Breast epithelium (tissue), 4 donors: ENCODE results near the gene TUBGCP5. TPM values are rescaled to one million over a fixed set of nuclear protein-coding genes. Genes with fewer than 3 reads are reported as not detected.

Experiments used
- DNase-seq, 2 donors: peaks; one replicate each; pipeline ENCODE4 v3.0.0-alpha.2; 2019; ENCODE audit warnings: low spot score in 2 of 2
- H3K27ac ChIP-seq, 2 donors: fragments of 200-600 bp; sonication (generic) in 1 of 2; one replicate each; pipeline ENCODE4 v1.5.1; 2016 to 2019; ENCODE audit warnings: mild to moderate bottlenecking in 1 of 2
- H3K27me3 ChIP-seq, 2 donors: fragments of 200-600 bp; sonication (generic) in 1 of 2; one replicate each; pipeline versions ENCODE4 v1.5.1 to v1.6.0; 2017 to 2019; ENCODE audit warnings: control low read depth in 1 of 2, mild to moderate bottlenecking in 1 of 2
- H3K36me3 ChIP-seq: fragments of 200-600 bp; one replicate; pipeline ENCODE4 v1.5.1; 2019
- H3K4me1 ChIP-seq, 2 donors: fragments of 200-600 bp; sonication (generic); one replicate each; pipeline ENCODE4 v1.5.1; 2016 to 2019; ENCODE audit warnings: control low read depth in 1 of 2
- H3K4me3 ChIP-seq, 3 donors: fragments of 200-600 bp; sonication (generic); 1 replicate in 2 of 3; 2 replicates in 1 of 3; pipeline ENCODE4 v1.5.1; 2016 to 2019; ENCODE audit warnings: mild to moderate bottlenecking in 3 of 3, moderate library complexity in 2 of 3
- H3K9me3 ChIP-seq, 2 donors: fragments of 200-600 bp; sonication (generic) in 1 of 2; one replicate each; pipeline ENCODE4 v1.5.1; 2016 to 2019; ENCODE audit warnings: control low read depth in 1 of 2
- POLR2A ChIP-seq: fragments of 450-650 bp; IDR thresholded peaks from one replicate; pipeline ENCODE4 v1.6.1; 2016; ENCODE audit warnings: antibody characterized with exemption, mild to moderate bottlenecking, moderate library complexity
- POLR2AphosphoS5 ChIP-seq, 3 donors: sonication (generic); formaldehyde crosslinking; IDR thresholded peaks; one replicate each; pipeline ENCODE4 v1.6.1; 2017; ENCODE audit warnings: antibody characterized with exemption in 3 of 3
- intact Hi-C: fragments of 100-400 bp; cut with DNase I; formaldehyde crosslinking; loops from one replicate; pipeline ENCODE4 v1.15.1; 2023; ENCODE audit warnings: low total_unique reads
- total RNA-seq, 3 donors: library from RNA; depleted of rRNA; stranded (reverse); fragments of >200 nt; gene quantifications; one replicate each; pipeline ENCODE4 v1.1.0, GENCODE V29; 2016
- TF ChIP-seq, protein P1 (sequence below), 3 donors: fragments of 450-650 bp; IDR thresholded peaks; one replicate each; pipeline ENCODE4 v1.5.1; 2016 to 2017; ENCODE audit warnings: antibody characterized with exemption in 3 of 3, mild to moderate bottlenecking in 3 of 3, moderate library complexity in 3 of 3

Gene TUBGCP5
- total RNA-seq, 3 donors from 2014 or later, result 27.5 to 33.6 (median 28.0) TPM

DNA sequence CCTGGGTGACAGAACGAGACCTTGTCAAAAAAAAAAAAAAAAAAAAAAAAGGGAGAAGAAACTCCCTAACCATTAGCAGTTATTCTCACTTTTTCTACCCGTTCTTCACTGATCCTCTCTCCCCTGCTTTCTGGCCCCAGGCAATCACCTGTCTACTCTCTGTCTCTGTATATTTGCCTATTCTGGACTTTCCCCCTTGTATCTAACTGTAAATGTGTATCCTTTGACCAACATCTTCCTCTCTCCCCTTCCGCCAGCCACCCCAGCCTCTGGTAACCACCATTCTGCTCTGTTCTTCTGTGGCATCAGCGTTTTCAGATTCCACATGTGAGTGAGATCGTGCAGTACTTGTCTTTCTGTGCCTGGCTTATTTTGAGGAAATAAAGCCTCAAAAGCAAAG, 66.1 kb downstream of the TUBGCP5 start:
- no peak overlapping the region for H3K4me3 ChIP-seq
- no peak for DNase-seq
- intact Hi-C loops, result no loop called here
- H3K4me1 ChIP-seq, result peaks cover 0 to 3% of the 10 kb centered on the region in 2 donors
- H3K9me3 ChIP-seq, result no peaks in the 10 kb centered on the region
- TF ChIP-seq POLR2A (no peak), POLR2AphosphoS5 (IDR thresholded peaks at IDR 0.05) (no peak)
- TF ChIP-seq, protein P1, sequence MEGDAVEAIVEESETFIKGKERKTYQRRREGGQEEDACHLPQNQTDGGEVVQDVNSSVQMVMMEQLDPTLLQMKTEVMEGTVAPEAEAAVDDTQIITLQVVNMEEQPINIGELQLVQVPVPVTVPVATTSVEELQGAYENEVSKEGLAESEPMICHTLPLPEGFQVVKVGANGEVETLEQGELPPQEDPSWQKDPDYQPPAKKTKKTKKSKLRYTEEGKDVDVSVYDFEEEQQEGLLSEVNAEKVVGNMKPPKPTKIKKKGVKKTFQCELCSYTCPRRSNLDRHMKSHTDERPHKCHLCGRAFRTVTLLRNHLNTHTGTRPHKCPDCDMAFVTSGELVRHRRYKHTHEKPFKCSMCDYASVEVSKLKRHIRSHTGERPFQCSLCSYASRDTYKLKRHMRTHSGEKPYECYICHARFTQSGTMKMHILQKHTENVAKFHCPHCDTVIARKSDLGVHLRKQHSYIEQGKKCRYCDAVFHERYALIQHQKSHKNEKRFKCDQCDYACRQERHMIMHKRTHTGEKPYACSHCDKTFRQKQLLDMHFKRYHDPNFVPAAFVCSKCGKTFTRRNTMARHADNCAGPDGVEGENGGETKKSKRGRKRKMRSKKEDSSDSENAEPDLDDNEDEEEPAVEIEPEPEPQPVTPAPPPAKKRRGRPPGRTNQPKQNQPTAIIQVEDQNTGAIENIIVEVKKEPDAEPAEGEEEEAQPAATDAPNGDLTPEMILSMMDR (IDR thresholded peaks at IDR 0.05), result no peak
- H3K36me3 ChIP-seq, result no peaks in the 10 kb centered on the region
- no peaks in the 10 kb centered on the region for H3K27me3 ChIP-seq
- no peak overlapping the region for H3K27ac ChIP-seq

DNA sequence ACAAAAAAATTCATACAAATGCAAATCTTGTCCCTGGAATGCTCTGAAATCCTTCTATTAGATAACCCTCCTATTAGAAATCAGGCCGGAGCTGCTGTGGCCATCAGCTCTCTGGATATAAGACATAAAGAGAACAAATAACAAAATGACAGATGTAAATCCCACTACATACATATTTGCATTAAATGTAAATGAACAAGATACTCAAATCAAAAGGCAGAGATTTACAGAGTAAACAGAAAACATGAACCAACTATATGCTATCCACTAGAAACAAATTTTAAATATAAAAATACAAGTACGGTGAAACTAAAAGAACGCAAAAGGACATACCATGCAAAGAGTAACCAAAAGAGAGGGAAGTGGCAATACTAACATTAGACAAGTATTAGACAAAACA, 69.9 kb downstream of the TUBGCP5 start:
- Histone ChIP-seq H3K27me3 (no peaks in the 10 kb centered on the region), H3K36me3 (no peaks in the 10 kb centered on the region), H3K27ac (no peak overlapping the region), H3K9me3 (no peaks in the 10 kb centered on the region), H3K4me3 (no peak overlapping the region), H3K4me1 (no peaks in the 10 kb centered on the region)
- intact Hi-C loops, result no loop called here
- TF ChIP-seq POLR2AphosphoS5 (IDR thresholded peaks at IDR 0.05), result no peak
- TF ChIP-seq POLR2A, result no peak
- TF ChIP-seq, protein P1 (IDR thresholded peaks at IDR 0.05), result no peak
- DNase-seq, result no peak

DNA sequence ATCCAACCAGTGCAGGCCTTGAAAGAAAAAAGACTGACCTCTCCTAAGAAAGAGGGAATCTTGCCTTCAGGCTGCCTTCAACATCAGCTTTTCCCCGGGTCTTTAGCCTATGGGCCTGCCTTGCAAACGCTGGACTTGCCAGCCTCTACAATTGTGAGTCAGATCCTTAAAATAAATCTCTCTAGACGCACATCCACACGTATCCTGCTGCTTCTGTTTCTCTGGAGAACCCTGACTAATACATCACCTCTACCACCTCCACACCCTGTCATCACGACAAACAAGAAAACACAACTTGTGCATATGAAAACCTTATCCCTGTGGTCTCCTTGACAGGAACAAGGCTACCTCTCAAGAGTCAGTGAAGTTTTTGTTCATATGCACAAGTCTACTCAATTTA, 71.0 kb downstream of the TUBGCP5 start:
- Histone ChIP-seq H3K4me3 (no peak overlapping the region), H3K27me3 (no peaks in the 10 kb centered on the region), H3K27ac (no peak overlapping the region), H3K9me3 (no peaks in the 10 kb centered on the region), H3K36me3 (no peaks in the 10 kb centered on the region), H3K4me1 (no peaks in the 10 kb centered on the region)
- no peak for DNase-seq
- TF ChIP-seq POLR2AphosphoS5 (IDR thresholded peaks at IDR 0.05) (no peak), POLR2A (no peak)
- TF ChIP-seq, protein P1 (IDR thresholded peaks at IDR 0.05), result no peak
- intact Hi-C loops, result no loop called here

DNA sequence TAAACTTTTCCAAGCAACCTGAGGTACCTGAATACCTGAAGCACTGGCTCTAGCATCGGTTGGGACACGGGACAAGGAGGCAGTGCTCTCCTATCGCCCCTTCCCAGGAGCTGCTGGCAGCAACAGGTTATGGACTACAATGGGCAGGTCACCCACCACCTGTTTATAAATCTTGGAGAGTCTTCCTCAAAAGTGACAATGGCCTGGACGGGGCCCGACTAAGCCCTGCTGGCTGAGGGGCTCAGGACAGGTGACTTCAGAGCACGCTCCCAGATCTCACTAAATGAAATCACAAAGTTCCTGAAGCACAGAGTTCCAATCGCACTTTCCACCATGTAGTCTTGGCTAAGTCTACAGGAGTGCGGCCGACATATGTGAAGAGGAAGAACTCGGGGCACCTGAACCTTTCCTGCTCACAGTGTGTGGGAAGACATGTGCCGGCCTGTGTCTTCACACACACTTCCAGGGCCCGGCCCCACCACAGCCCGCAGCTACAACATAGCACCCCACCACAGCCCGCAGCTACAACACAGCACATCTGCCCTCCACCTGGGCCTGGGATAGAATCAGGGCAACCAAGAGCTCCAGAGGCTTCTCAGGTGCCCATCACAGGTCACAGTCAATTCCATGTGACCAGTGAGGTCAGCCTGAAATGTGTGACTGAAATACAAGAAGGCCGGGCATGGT, 72.1 kb downstream of the TUBGCP5 start:
- no peaks in the 10 kb centered on the region for H3K36me3 ChIP-seq
- intact Hi-C loops, result no loop called here
- TF ChIP-seq POLR2AphosphoS5 (IDR thresholded peaks at IDR 0.05) (no peak), POLR2A (no peak)
- TF ChIP-seq, protein P1 (IDR thresholded peaks at IDR 0.05), result no peak
- no peak for DNase-seq
- no peaks in the 10 kb centered on the region for H3K4me1 ChIP-seq
- no peak overlapping the region for H3K27ac ChIP-seq
- no peaks in the 10 kb centered on the region for H3K27me3 ChIP-seq
- H3K9me3 ChIP-seq, result no peaks in the 10 kb centered on the region
- no peak overlapping the region for H3K4me3 ChIP-seq

DNA sequence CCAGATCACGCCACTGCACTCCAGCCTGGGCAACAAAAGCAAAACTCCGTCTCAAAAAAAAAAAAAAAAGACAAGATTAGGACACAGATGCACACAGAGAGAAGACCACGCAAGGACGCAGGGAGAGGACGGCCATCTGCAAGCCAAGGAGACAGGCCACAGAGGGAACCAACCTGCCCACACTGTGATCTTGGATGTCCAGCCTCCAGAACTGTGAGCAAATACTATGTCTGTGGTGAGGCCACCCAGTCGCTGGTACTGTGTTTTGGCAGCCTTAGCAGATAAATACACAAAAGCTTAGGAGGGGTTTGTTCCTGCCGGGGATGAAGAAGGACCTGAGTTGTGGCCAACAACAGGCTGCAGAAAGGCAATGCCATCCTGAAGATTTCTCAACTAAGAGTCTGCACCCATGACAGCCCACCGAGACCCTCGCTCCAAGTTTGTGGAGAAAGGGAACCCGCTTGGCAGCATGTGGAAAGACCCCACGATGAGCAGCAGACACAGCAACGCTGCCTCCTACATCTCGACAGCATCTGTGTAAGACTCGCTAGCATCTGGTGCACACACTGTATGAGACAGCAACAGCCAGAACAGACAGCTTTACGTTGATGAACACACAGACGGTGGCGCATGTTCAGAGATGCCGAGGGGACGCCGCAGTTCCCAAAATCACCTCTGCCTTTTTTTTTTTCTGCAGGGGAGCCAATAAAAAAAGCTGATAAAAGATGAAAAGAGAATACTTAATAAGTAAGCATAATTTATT, 72.9 kb downstream of the TUBGCP5 start:
- H3K36me3 ChIP-seq, result no peaks in the 10 kb centered on the region
- no peak for DNase-seq
- TF ChIP-seq POLR2AphosphoS5 (IDR thresholded peaks at IDR 0.05), result no peak
- TF ChIP-seq POLR2A, result no peak
- TF ChIP-seq, protein P1 (IDR thresholded peaks at IDR 0.05), result no peak
- H3K27me3 ChIP-seq, result no peaks in the 10 kb centered on the region
- no peaks in the 10 kb centered on the region for H3K9me3 ChIP-seq
- no peak overlapping the region for H3K27ac ChIP-seq
- H3K4me3 ChIP-seq, result no peak overlapping the region
- intact Hi-C loops, result no loop called here
- no peaks in the 10 kb centered on the region for H3K4me1 ChIP-seq
